Fibroblast of lung (primary cell): ENCODE results near the gene ATOSB. TPM values are rescaled to one million over a fixed set of nuclear protein-coding genes. Genes with fewer than 3 reads are reported as not detected.

ENCODE experiments used
- DNase-seq, 2 donors: peaks; one replicate each; pipeline versions ENCODE4 v3.0.0 to v3.0.0-alpha.2; 2010; ENCODE audit warnings: low read depth in 2 of 2
- H2AFZ ChIP-seq: 2 replicates; pipeline ENCODE4 v1.5.1; 2012; ENCODE audit warnings: low read length, control low read depth, inconsistent platforms
- H3K27ac ChIP-seq: 2 replicates; pipeline ENCODE4 v1.5.1; 2011; ENCODE audit warnings: low read length, control low read depth; ENCODE audit not compliant: insufficient read depth
- H3K27me3 ChIP-seq: 2 replicates; pipeline ENCODE4 v1.5.1; 2011; ENCODE audit warnings: mild to moderate bottlenecking, low read length; ENCODE audit not compliant: control insufficient read depth, insufficient read depth
- H3K36me3 ChIP-seq: 2 replicates; pipeline ENCODE4 v1.5.1; 2011; ENCODE audit warnings: low read length; ENCODE audit not compliant: control insufficient read depth, insufficient read depth
- H3K4me1 ChIP-seq: 2 replicates; pipeline ENCODE4 v1.5.1; 2011; ENCODE audit warnings: low read length; ENCODE audit not compliant: control insufficient read depth, insufficient read depth; ENCODE audit errors: extremely low read depth
- H3K4me2 ChIP-seq: 2 replicates; pipeline ENCODE4 v1.5.1; 2011; ENCODE audit warnings: low read length, control low read depth; ENCODE audit not compliant: insufficient read depth; ENCODE audit errors: extremely low read depth
- H3K4me3 ChIP-seq, 4 experiments: fragments of 200-600 bp in 1 of 4; sonication (generic) in 1 of 4; replicated peaks in 1 of 4; 2 replicates each; pipeline ENCODE4 v1.5.1; 2011 to 2016; ENCODE audit warnings: low read length in 4 of 4, low read depth in 3 of 4, mild to moderate bottlenecking in 3 of 4, control low read depth in 2 of 4, inconsistent platforms in 1 of 4, mixed read lengths in 1 of 4; ENCODE audit not compliant: insufficient read depth in 1 of 4; ENCODE audit errors: control extremely low read depth in 1 of 4
- H3K79me2 ChIP-seq: 2 replicates; pipeline ENCODE4 v1.5.1; 2012; ENCODE audit warnings: mild to moderate bottlenecking, low read length, inconsistent platforms; ENCODE audit not compliant: control insufficient read depth, insufficient read depth
- H3K9ac ChIP-seq: 2 replicates; pipeline ENCODE4 v1.5.1; 2011; ENCODE audit warnings: mild to moderate bottlenecking, low read length, control low read depth; ENCODE audit not compliant: insufficient read depth
- H3K9me3 ChIP-seq: 2 replicates; pipeline ENCODE4 v1.5.1; 2012; ENCODE audit warnings: low read depth, low read length; ENCODE audit not compliant: control insufficient read depth, insufficient read depth
- H4K20me1 ChIP-seq: 2 replicates; pipeline ENCODE4 v1.5.1; 2011; ENCODE audit warnings: low read length; ENCODE audit not compliant: control insufficient read depth, insufficient read depth; ENCODE audit errors: extremely low read depth
- CTCF ChIP-seq, 2 donors: IDR thresholded peaks in 1 of 2; conservative IDR thresholded peaks in 1 of 2; 1 replicate in 1 of 2; 2 replicates in 1 of 2; pipeline ENCODE4 v1.5.1; 2011 to 2012; ENCODE audit warnings: low read length in 2 of 2, control low read depth in 1 of 2, inconsistent platforms in 1 of 2, low read depth in 1 of 2, mild to moderate bottlenecking in 1 of 2
- EZH2 ChIP-seq: IDR thresholded peaks from 2 replicates; pipeline ENCODE4 v1.5.1; 2012; ENCODE audit warnings: low read length, control low read depth, mild to moderate bottlenecking; ENCODE audit errors: missing control alignments
- polyA plus RNA-seq, 2 donors: library from polyadenylated mRNA; depleted of rRNA in 1 of 2; stranded (reverse) in 1 of 2; unstranded in 1 of 2; fragments of >200 nt; gene quantifications; 2 replicates each; pipeline ENCODE4 v1.2.1, GENCODE V29; 2011 to 2012; ENCODE audit warnings: missing spikeins in 1 of 2
- total RNA-seq: library from RNA; depleted of rRNA; stranded (reverse); fragments of >200 nt; gene quantifications from 2 replicates; pipeline ENCODE4 v1.2.1, GENCODE V29; 2014

Gene ATOSB
- total and polyA plus RNA-seq, 2 donors (not counting 1 experiment from before 2014, with no cell fraction given), result 18.2 to 24.5 TPM

GRCh38 chr9:35140093-35140492 lies 24.4 kb upstream of the ATOSB start:
- H3K9me3 ChIP-seq, result no peaks in the 10 kb centered on the region
- no peak overlapping the region for H3K9ac ChIP-seq
- no peaks in the 10 kb centered on the region for H3K27me3 ChIP-seq
- no peak overlapping the region for H3K4me3 ChIP-seq
- no peak overlapping the region for H3K27ac ChIP-seq
- no peak for DNase-seq
- no peaks in the 10 kb centered on the region for H3K79me2 ChIP-seq
- no peak for TF ChIP-seq EZH2
- TF ChIP-seq CTCF (conservative IDR thresholded peaks at IDR 0.05 in 1 of 2, IDR thresholded peaks at IDR 0.05 in 1 of 2; ENCODE audit: low read depth in 1 of 2, low read length in 2 of 2), result no peak
- no peak overlapping the region for H2AFZ ChIP-seq
- H3K36me3 ChIP-seq, result no peaks in the 10 kb centered on the region
- no peak overlapping the region for H3K4me2 ChIP-seq
- no peaks in the 10 kb centered on the region for H3K4me1 ChIP-seq
- H4K20me1 ChIP-seq, result no peaks in the 10 kb centered on the region

GRCh38 chr9:35136866-35137265 lies 21.2 kb upstream of the ATOSB start:
- H3K4me3 ChIP-seq, result no peak overlapping the region

GRCh38 chr9:35135988-35136387 lies 20.3 kb upstream of the ATOSB start:
- Histone ChIP-seq H2AFZ (no peak overlapping the region), H3K4me2 (no peak overlapping the region), H3K4me1 (no peaks in the 10 kb centered on the region), H3K27ac (no peak overlapping the region), H4K20me1 (no peaks in the 10 kb centered on the region), H3K4me3 (no peak overlapping the region), H3K9me3 (no peaks in the 10 kb centered on the region), H3K36me3 (no peaks in the 10 kb centered on the region), H3K79me2 (no peaks in the 10 kb centered on the region), H3K27me3 (no peaks in the 10 kb centered on the region), H3K9ac (no peak overlapping the region)
- DNase-seq, result no peak
- TF ChIP-seq EZH2, result no peak
- no peak for TF ChIP-seq CTCF (conservative IDR thresholded peaks at IDR 0.05 in 1 of 2, IDR thresholded peaks at IDR 0.05 in 1 of 2; ENCODE audit: low read depth in 1 of 2, low read length in 2 of 2)

More at GRCh38 chr9:35136866-35137265, 21.2 kb upstream of the ATOSB start:
- Histone ChIP-seq H3K27ac (no peak overlapping the region), H3K4me2 (no peak overlapping the region), H4K20me1 (no peaks in the 10 kb centered on the region), H3K79me2 (no peaks in the 10 kb centered on the region), H3K36me3 (no peaks in the 10 kb centered on the region), H3K27me3 (no peaks in the 10 kb centered on the region), H3K4me1 (no peaks in the 10 kb centered on the region), H2AFZ (no peak overlapping the region), H3K9me3 (no peaks in the 10 kb centered on the region), H3K9ac (no peak overlapping the region)
- DNase-seq, result no peak
- TF ChIP-seq EZH2 (no peak), CTCF (conservative IDR thresholded peaks at IDR 0.05 in 1 of 2, IDR thresholded peaks at IDR 0.05 in 1 of 2; ENCODE audit: low read depth in 1 of 2, low read length in 2 of 2) (no peak)
